Left lung (tissue), 14 donors: ENCODE measurements around the gene CALML6. TPM values are rescaled to one million over a fixed set of nuclear protein-coding genes. Genes with fewer than 3 reads are reported as not detected.
A peak's percentile ranks its signal among the peaks of the same experiment; 100 is the strongest.

Experiments
- ATAC-seq: fragments of 200-7000 bp; cut with Tn5 transposase; one replicate; pipeline ENCODE4 v1.9.1; 2020; ENCODE audit warnings: moderate library complexity
- DNase-seq, 4 donors: peaks; one replicate each; pipeline ENCODE4 v3.0.0-alpha.2; 2013 to 2020
- H3K27ac ChIP-seq, 2 donors: fragments of 200-600 bp; sonication (generic) in 1 of 2; one replicate each; pipeline versions ENCODE4 v1.5.0 to v1.8.0; 2020 to 2021
- H3K27me3 ChIP-seq, 2 donors: fragments of 200-600 bp; sonication (generic) in 1 of 2; one replicate each; pipeline versions ENCODE4 v1.5.0 to v1.8.0; 2020 to 2021
- H3K36me3 ChIP-seq, 2 donors: fragments of 200-600 bp; sonication (generic) in 1 of 2; one replicate each; pipeline versions ENCODE4 v1.5.0 to v1.8.0; 2020 to 2021
- H3K4me1 ChIP-seq, 2 donors: fragments of 200-600 bp; one replicate each; pipeline ENCODE4 v1.8.0; 2021
- H3K4me3 ChIP-seq, 2 donors: fragments of 200-600 bp; sonication (generic) in 1 of 2; one replicate each; pipeline versions ENCODE4 v1.5.0 to v1.8.0; 2020 to 2021; ENCODE audit warnings: mild to moderate bottlenecking in 1 of 2
- H3K9me3 ChIP-seq, 2 donors: fragments of 200-600 bp; sonication (generic) in 1 of 2; one replicate each; pipeline versions ENCODE4 v1.5.0 to v1.8.0; 2020 to 2021
- CTCF ChIP-seq, 2 donors: fragments of 200-600 bp; sonication (generic) in 1 of 2; IDR thresholded peaks; one replicate each; pipeline versions ENCODE4 v1.5.0 to v1.8.0; 2021; ENCODE audit warnings: antibody characterized with exemption in 2 of 2
- intact Hi-C, 2 donors: fragments of 100-400 bp; cut with DNase I; formaldehyde crosslinking; loops; one replicate each; pipeline versions ENCODE4 v1.11.2 to v1.14.2; 2022
- long read RNA-seq, 12 donors: library from polyadenylated mRNA in 2 of 12; unstranded in 2 of 12; transcript quantifications; one replicate each; pipeline ENCODE4 v2.0.0 and lab custom pipeline, GENCODE V29; 2019 to 2026
- polyA plus RNA-seq, 6 donors: library from polyadenylated mRNA; unstranded; fragments of 120-200 nt; gene quantifications; one replicate each; pipeline ENCODE4 v1.2.1, GENCODE V29; 2013; ENCODE audit not compliant: insufficient read length in 6 of 6
- total RNA-seq, 2 donors: library from RNA; stranded (reverse); fragmentation: NEBNext Ultra II Directional; extraction: Animal tissue kit (Norgen Biotek cat#: 25700); gene quantifications; one replicate each; pipeline ENCODE4 v1.2.1, GENCODE V29; 2021
- donor health status: DM: no; HTN: yes; CAD: no.
- donor health status: DM: no; HTN: no; CAD: no.

CALML6 gene
- total RNA-seq (1 to 10 TPM in 1 of 2 donors, under 1 TPM in 1; 0.67 to 1.0 TPM), polyA plus RNA-seq (1 to 10 TPM in 3 of 6 donors, under 1 TPM in 3; 0.69 to 1.5 (median 0.98) TPM)
- long read RNA-seq, donor 1, result 0 reads
- long read RNA-seq, donor 2, result 0 reads
- long read RNA-seq, donor 3, result 0 reads
- long read RNA-seq, donor 4, result 0 reads
- long read RNA-seq, donor 5, result 0 reads
- long read RNA-seq, donor 6, partial matches to known transcripts, result 0 of 1 reads
- long read RNA-seq, donor 6, other reads (novel, unspliced or antisense), result 0 of 1 reads
- long read RNA-seq, donor 7, result 0 reads
- long read RNA-seq, donor 8, partial matches to known transcripts, result 0 of 1 reads
- long read RNA-seq, donor 8, other reads (novel, unspliced or antisense), result 0 of 1 reads
- long read RNA-seq, donor 9, result 0 reads
- long read RNA-seq, donor 10, result 0 reads
- long read RNA-seq, donor 11, result 0 reads
- long read RNA-seq, donor 12, result 0 reads

- ATAC-seq, result no peak
- H3K4me1 ChIP-seq, result peaks cover 6 to 13% of the 10 kb centered on the region in 2 donors
These were observed at the start of gene CALML6 for GRCh38 chr1:1914971-1915692. CALML6 (plus strand) TSS chr1:1915260; CDS start chr1:1915281, 21 bp downstream.

GRCh38 chr1:1867164-1867563 is 47.9 kb upstream of the CALML6 start:
- no peaks in the 10 kb centered on the region for H3K27me3 ChIP-seq
- H3K36me3 ChIP-seq, result peaks cover 0 to 6% of the 10 kb centered on the region in 2 donors
- DNase-seq (no peak), ATAC-seq (no peak)
- no peaks in the 10 kb centered on the region for H3K9me3 ChIP-seq
- intact Hi-C loops, result no loop called here
- H3K4me3 ChIP-seq, result no peak overlapping the region
- H3K4me1 ChIP-seq, result peaks cover 8 to 94% of the 10 kb centered on the region in 2 donors
- no peak overlapping the region for H3K27ac ChIP-seq
- no peak for TF ChIP-seq CTCF (IDR thresholded peaks at IDR 0.05)

More at GRCh38 chr1:1914971-1915692, at the start of gene CALML6:
- H3K36me3 ChIP-seq, result no peaks in the 10 kb centered on the region
- no peak for TF ChIP-seq CTCF (IDR thresholded peaks at IDR 0.05)
- peaks cover 0 to 8% of the 10 kb centered on the region in 2 donors for H3K27me3 ChIP-seq
- intact Hi-C loops, result no loop called here
- H3K27ac ChIP-seq, result no peak within 1 kb of the TSS
- no peak for DNase-seq
- no peaks in the 10 kb centered on the region for H3K9me3 ChIP-seq
- H3K4me3 ChIP-seq, result no peak within 1 kb of the TSS

- DNase-seq (no peak), ATAC-seq (no peak)
- Histone ChIP-seq H3K4me3 (no peak overlapping the region), H3K4me1 (peaks cover 18 to 94% of the 10 kb centered on the region in 2 donors), H3K27me3 (no peaks in the 10 kb centered on the region), H3K9me3 (no peaks in the 10 kb centered on the region), H3K36me3 (peaks cover 0 to 22% of the 10 kb centered on the region in 2 donors), H3K27ac (peak overlapping the region in 1 of 2 donors; percentile 48)
- no peak for TF ChIP-seq CTCF (IDR thresholded peaks at IDR 0.05)
- intact Hi-C loops, result no loop called here
These were observed 45.6 kb upstream of the CALML6 start for GRCh38 chr1:1869469-1869868.

GRCh38 chr1:1872329-1872994 is 42.6 kb upstream of the CALML6 start:
- H3K36me3 ChIP-seq, result peaks cover 0 to 38% of the 10 kb centered on the region in 2 donors
- no peaks in the 10 kb centered on the region for H3K27me3 ChIP-seq
- no peak overlapping the region for H3K27ac ChIP-seq
- TF ChIP-seq CTCF (IDR thresholded peaks at IDR 0.05), result no peak
- H3K4me1 ChIP-seq, result peaks cover 18 to 99% of the 10 kb centered on the region in 2 donors
- intact Hi-C loops, result no loop called here
- DNase-seq (no peak), ATAC-seq (no peak)
- H3K4me3 ChIP-seq, result no peak overlapping the region
- H3K9me3 ChIP-seq, result no peaks in the 10 kb centered on the region
